Natural killer cell (primary cell): ENCODE data around the gene PIBF1. TPM values are rescaled to one million over a fixed set of nuclear protein-coding genes. Genes with fewer than 3 reads are reported as not detected.

ENCODE experiments used
- ATAC-seq, 3 donors: fragments of 150-1000 bp in 2 of 3; fragments of 200-7000 bp in 1 of 3; cut with Tn5 transposase; 1 replicate in 1 of 3; 2 replicates in 2 of 3; pipeline ENCODE4 v1.10.0; 2021; ENCODE audit warnings: mild to moderate bottlenecking in 2 of 3, moderate library complexity in 2 of 3
- DNase-seq, 2 donors: peaks; one replicate each; pipeline versions ENCODE4 v3.0.0 to v3.0.0-alpha.2; 2013 to 2021; ENCODE audit warnings: mixed read lengths in 1 of 2
- H3K27ac ChIP-seq: one replicate; pipeline ENCODE4 v1.5.1; 2013; ENCODE audit warnings: mild to moderate bottlenecking, low read length
- H3K27me3 ChIP-seq: one replicate; pipeline ENCODE4 v1.6.1; 2013; ENCODE audit warnings: low read length; ENCODE audit not compliant: control insufficient read depth, insufficient read depth
- H3K36me3 ChIP-seq: one replicate; pipeline ENCODE4 v1.6.1; 2013; ENCODE audit warnings: low read length; ENCODE audit not compliant: control insufficient read depth, insufficient read depth
- H3K4me1 ChIP-seq: one replicate; pipeline ENCODE4 v1.6.1; 2013; ENCODE audit warnings: low read length; ENCODE audit not compliant: control insufficient read depth, insufficient read depth
- H3K4me3 ChIP-seq: one replicate; pipeline ENCODE4 v1.5.1; 2013; ENCODE audit warnings: low read length
- H3K9me3 ChIP-seq: one replicate; pipeline ENCODE4 v1.6.1; 2013; ENCODE audit warnings: low read length; ENCODE audit not compliant: control insufficient read depth, insufficient read depth
- H3K27ac Mint-ChIP-seq, 2 donors: one replicate each; pipeline ENCODE4 v1.8.0; 2022; ENCODE audit warnings: mild to moderate bottlenecking in 2 of 2, mixed read lengths in 2 of 2, moderate library complexity in 1 of 2
- H3K27me3 Mint-ChIP-seq, 2 donors: one replicate each; pipeline ENCODE4 v1.8.0; 2022; ENCODE audit warnings: low read depth in 2 of 2, mixed read lengths in 2 of 2
- H3K36me3 Mint-ChIP-seq: one replicate; pipeline ENCODE4 v1.8.0; 2022; ENCODE audit warnings: mixed read lengths
- H3K4me1 Mint-ChIP-seq, 2 donors: one replicate each; pipeline ENCODE4 v1.8.0; 2022; ENCODE audit warnings: mixed read lengths in 2 of 2
- H3K4me3 Mint-ChIP-seq: one replicate; pipeline ENCODE4 v1.8.0; 2022; ENCODE audit warnings: mild to moderate bottlenecking, moderate library complexity, mixed read lengths
- H3K9me3 Mint-ChIP-seq, 2 donors: one replicate each; pipeline ENCODE4 v1.8.0; 2022; ENCODE audit warnings: mixed read lengths in 2 of 2
- WGBS: methylation state at CpG from one replicate; pipeline ENCODE4 v1.1.7; 2013; ENCODE audit warnings: missing lambda C conversion rate; ENCODE audit not compliant: insufficient coverage; 5-methylcytosine and 5-hydroxymethylcytosine counted together
- intact Hi-C: fragments of 100-400 bp; cut with micrococcal nuclease; formaldehyde crosslinking; loops from one replicate; pipeline ENCODE4 v1.14.2; 2022
- total RNA-seq, 4 donors: library from RNA; stranded (reverse); fragments of 120-200 nt in 1 of 4; gene quantifications; one replicate each; pipeline versions ENCODE4 v1.2.3 to v1.2.4, GENCODE V29; 2013 to 2022
- TF ChIP-seq, protein P1 (sequence below): fragments of 200-600 bp; IDR thresholded peaks from one replicate; pipeline ENCODE4 v1.8.0; 2022; ENCODE audit warnings: antibody characterized with exemption

Gene PIBF1
- total RNA-seq, 3 donors from 2014 or later (not counting 1 experiment from before 2014, with no cell fraction given) = 21.9 to 37.8 (median 27.8) TPM

DNA sequence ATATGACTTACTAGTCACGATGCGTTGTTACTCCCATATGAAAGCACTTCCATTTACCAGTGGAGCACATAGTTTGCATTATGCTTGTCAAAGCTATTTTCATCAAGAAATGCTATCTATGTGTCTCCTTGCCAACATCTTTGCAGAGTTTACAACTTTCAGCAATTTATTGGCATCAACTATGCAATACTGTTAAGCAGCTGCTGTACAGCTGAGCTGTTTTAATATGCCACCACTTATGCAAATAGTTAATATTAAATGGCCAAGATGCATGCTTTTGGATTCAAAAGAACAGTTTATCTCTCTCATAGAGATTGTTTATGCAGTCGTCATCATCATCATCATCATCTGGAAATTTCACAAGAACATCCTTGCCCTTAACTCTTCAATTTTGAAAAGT lies 209.0 kb downstream of the PIBF1 start:
- H3K27me3 ChIP-seq = no peaks in the 10 kb centered on the region
- no peak for ATAC-seq
- intact Hi-C loops = no loop called here
- Mint-ChIP-seq H3K27me3 (no peaks in the 10 kb centered on the region), H3K4me3 (no peak overlapping the region), H3K36me3 (no peaks in the 10 kb centered on the region), H3K9me3 (no peaks in the 10 kb centered on the region), H3K27ac (no peak overlapping the region), H3K4me1 (no peaks in the 10 kb centered on the region)
- TF ChIP-seq, protein P1, sequence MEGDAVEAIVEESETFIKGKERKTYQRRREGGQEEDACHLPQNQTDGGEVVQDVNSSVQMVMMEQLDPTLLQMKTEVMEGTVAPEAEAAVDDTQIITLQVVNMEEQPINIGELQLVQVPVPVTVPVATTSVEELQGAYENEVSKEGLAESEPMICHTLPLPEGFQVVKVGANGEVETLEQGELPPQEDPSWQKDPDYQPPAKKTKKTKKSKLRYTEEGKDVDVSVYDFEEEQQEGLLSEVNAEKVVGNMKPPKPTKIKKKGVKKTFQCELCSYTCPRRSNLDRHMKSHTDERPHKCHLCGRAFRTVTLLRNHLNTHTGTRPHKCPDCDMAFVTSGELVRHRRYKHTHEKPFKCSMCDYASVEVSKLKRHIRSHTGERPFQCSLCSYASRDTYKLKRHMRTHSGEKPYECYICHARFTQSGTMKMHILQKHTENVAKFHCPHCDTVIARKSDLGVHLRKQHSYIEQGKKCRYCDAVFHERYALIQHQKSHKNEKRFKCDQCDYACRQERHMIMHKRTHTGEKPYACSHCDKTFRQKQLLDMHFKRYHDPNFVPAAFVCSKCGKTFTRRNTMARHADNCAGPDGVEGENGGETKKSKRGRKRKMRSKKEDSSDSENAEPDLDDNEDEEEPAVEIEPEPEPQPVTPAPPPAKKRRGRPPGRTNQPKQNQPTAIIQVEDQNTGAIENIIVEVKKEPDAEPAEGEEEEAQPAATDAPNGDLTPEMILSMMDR = no peak
- no peak overlapping the region for H3K4me3 ChIP-seq
- H3K36me3 ChIP-seq = no peaks in the 10 kb centered on the region
- H3K4me1 ChIP-seq = no peaks in the 10 kb centered on the region
- no peak overlapping the region for H3K27ac ChIP-seq
- 100% methylated on average over 3 of the region's 3 CpGs for WGBS
- no peaks in the 10 kb centered on the region for H3K9me3 ChIP-seq
- DNase-seq = no peak

DNA sequence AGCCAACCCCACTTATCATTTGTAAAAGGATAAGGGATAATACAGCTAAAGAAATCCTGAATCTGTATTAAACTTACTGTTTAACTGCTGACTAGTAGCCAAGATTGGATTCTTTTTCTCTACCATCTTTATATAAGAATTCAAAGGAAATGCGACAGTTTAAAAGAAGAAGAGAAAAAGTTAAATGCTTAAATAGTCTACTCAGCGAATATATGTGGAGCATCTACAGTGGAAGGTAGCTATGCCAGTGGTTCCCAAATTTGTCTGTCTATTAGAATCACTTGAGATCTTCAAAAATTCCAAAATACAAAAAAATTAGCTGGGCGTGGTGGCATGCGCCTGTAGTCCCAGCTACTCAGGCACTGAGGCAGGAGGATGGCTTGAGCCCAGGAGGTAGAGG lies 216.1 kb downstream of the PIBF1 start:
- ATAC-seq = no peak
- no peak for DNase-seq
- no peaks in the 10 kb centered on the region for H3K27me3 Mint-ChIP-seq
- Histone ChIP-seq H3K4me1 (no peaks in the 10 kb centered on the region), H3K27ac (no peak overlapping the region), H3K9me3 (no peaks in the 10 kb centered on the region), H3K27me3 (no peaks in the 10 kb centered on the region), H3K36me3 (no peaks in the 10 kb centered on the region), H3K4me3 (no peak overlapping the region)
- H3K4me3 Mint-ChIP-seq = no peak overlapping the region
- TF ChIP-seq, protein P1 = no peak
- no peaks in the 10 kb centered on the region for H3K4me1 Mint-ChIP-seq
- H3K36me3 Mint-ChIP-seq = no peaks in the 10 kb centered on the region
- H3K9me3 Mint-ChIP-seq = no peaks in the 10 kb centered on the region
- intact Hi-C loops = no loop called here
- H3K27ac Mint-ChIP-seq = no peak overlapping the region
- WGBS = 98% methylated on average over 4 of the region's 4 CpGs

DNA sequence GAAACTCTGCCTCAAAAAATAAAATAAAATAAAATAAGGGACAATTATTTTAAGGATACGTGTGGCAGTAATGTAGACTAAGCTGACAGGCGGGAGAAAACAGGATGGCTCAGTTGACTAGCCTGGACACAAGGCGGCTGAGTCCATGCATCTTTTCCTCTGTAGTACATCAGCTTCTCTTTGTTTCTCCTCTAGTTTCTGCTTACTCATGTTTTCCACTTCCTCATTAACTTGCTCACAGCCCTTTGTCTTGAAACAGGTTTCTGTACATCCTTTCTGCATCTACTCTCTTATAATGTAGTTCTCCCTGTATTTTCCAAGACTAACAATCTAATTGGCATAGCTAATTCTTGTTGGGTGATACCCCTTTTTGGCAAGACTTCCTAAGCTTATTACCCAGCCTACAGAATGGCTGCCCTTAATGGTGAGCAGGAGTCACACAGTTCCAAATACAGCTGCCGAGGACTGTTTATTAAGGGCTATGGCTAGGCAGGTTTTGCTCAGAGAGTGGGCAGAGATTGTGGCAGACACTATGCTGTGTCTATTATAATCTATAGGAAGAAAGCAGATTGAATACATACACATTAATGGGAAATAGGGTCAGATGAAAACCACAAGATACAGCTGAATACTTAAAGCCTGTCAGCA lies 218.2 kb downstream of the PIBF1 start:
- DNase-seq = no peak
- no peaks in the 10 kb centered on the region for H3K4me1 Mint-ChIP-seq

More for the DNA sequence above, 218.2 kb downstream of the PIBF1 start:
- Histone ChIP-seq H3K9me3 (no peaks in the 10 kb centered on the region), H3K27ac (no peak overlapping the region), H3K36me3 (no peaks in the 10 kb centered on the region), H3K27me3 (no peaks in the 10 kb centered on the region), H3K4me3 (no peak overlapping the region), H3K4me1 (no peaks in the 10 kb centered on the region)
- no peaks in the 10 kb centered on the region for H3K36me3 Mint-ChIP-seq
- intact Hi-C loops = no loop called here
- 83% methylated on average over 4 of the region's 4 CpGs for WGBS
- H3K4me3 Mint-ChIP-seq = no peak overlapping the region
- peak in 1 of 3 donors; percentile 24 for ATAC-seq
- H3K27me3 Mint-ChIP-seq = no peaks in the 10 kb centered on the region
- no peak overlapping the region for H3K27ac Mint-ChIP-seq
- H3K9me3 Mint-ChIP-seq = no peaks in the 10 kb centered on the region
- TF ChIP-seq, protein P1 = no peak
